GM18951 (cell line): ENCODE data around the gene PTPN20.

ENCODE experiments used
- POLR2A ChIP-seq: IDR thresholded peaks from 4 replicates; pipeline ENCODE4 v1.6.1; 2011; ENCODE audit warnings: mild to moderate bottlenecking; ENCODE audit not compliant: insufficient read length, insufficient read depth; ENCODE audit errors: extremely low read depth
- in situ Hi-C: fragments of 300-500 bp; cut with MboI; formaldehyde crosslinking; loops from one replicate; pipeline ENCODE4 v1.12.0; 2022; ENCODE audit warnings: low sequenced_read_pairs, mixed read lengths, inconsistent platforms; ENCODE audit not compliant: unreplicated experiment

The PTPN20 gene

DNA sequence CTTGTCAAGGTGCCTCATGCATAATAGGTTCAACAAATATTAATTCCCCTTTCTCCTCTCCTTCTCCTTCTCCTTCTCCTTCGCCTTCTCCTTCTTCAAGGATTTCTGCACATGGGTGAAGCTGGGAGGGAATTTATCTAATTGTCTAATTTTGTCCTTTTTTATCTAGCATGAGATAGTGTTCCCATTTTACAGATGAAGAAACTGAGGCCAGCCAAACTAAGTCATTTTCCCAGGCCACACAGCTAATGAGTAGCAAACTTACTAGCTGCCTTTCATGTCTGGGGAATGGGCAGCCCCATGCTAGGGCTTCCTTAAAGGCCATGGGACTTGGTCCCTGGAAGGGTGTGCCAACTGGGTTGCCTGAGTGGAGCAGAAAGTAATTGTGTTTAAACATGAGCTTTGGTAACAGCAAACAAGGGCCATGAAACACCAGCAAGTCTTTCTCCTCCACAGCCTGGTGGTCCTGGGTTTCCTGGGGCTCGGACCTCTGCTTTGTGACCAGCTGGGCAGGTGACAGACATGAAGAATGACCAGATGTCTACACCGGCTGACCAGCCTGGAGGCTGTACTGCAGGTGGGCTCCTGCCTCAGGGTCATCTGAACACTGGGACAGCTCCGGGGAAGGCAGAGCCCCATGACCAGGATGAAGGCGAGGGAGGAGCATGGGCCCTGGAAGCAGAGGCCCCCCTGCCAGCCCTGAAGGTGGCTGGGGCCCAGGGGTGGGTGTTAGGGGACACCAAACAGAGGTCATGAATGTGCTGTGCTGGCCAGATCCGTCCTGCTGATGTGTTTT, 138.0 kb downstream of the PTPN20 start:
- TF ChIP-seq POLR2A = no peak
- in situ Hi-C loops = loop anchor here (25.0 kb wide), 1 partner anchor 263 kb away; the partner anchor contains the start of genes GDF10 and GDF2

- in situ Hi-C loops = loop anchor here (25.0 kb wide), 1 partner anchor 262 kb away; the partner anchor contains the start of genes GDF10 and GDF2
- TF ChIP-seq POLR2A = no peak
Measured at GRCh38 chr10:47049906-47050305, 138.7 kb downstream of the PTPN20 start.

DNA sequence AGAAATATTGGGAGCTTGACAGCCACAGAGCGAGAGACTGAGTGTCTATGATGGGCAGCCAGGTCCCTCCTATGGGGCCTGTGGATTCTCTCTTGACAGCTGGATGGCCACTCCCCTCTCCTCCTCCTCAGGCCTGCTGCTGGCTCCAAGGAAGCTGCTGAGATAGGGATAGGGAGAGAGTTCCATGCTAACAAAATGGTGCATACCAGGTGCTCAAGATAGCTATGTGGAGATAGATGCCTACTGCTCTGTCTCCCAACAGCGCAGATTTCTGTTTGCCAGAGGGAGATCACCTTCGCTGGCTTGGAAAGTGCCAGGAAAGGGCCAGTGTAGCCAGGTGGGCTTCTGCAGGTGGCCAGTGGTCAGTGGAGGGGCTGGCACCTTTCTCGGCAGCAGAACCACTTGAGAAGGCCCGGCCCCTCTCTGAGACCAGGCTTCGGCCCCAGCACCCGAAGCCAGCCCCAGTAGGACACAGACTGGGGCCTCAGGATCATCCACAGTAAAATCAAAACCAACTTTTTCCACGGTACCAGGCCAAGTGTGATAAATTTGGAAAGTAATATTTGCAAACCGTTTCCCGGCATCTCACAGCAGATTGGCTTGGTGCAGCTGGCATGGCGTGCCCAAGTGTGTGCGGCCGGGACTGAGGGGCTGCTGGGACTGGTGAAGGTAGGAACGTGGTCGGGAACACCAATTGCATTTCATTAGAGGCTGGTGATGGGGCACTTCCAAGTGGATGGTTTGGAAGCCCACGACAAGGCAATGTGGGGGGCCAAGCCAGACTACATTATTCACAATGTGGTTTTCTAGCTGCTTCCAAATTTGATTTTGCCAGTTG, 139.6 kb downstream of the PTPN20 start:
- TF ChIP-seq POLR2A = no peak
- in situ Hi-C loops = no loop called here

DNA sequence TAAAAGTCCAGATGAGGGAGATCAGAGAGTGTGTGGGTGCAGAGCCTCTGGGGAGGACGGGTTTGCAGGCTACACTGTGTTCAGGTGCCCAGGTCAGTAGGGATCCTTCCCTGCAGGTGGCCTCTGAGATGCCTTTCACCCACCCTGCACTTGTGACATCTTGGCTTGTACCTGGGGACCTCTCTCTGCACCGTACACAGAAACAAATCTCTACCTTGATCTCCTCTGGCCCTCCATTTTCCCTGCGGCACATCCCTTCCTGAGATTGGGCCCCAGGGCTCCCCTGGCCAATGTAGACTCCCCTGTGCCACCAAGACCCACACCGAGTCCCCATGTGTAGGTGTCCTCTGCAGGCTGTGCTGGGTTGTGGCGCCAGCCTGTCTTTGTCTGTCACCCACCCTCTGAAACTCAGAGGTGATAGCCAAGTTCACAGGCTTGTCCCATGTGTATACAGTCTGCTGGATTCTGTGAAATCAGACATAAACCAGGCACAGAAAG, 140.6 kb downstream of the PTPN20 start:
- no peak for TF ChIP-seq POLR2A
- in situ Hi-C loops = no loop called here
